Skin epidermis (tissue), 12 donors: ENCODE measurements around the gene ACTR2.
A peak's percentile ranks its signal among the peaks of the same experiment; 100 is the strongest.
"Not testable (repeated sequence)": the region's sequence is repeated elsewhere in the genome, so short reads cannot be mapped to it uniquely, and the experiment has no call there.

ENCODE experiments used
- H3K27ac ChIP-seq, 21 experiments: fragments of 200-600 bp; sonication (generic) in 11 of 21; one replicate each; pipeline ENCODE4 v1.5.0; 2020; ENCODE audit warnings: mild to moderate bottlenecking in 3 of 21, inconsistent platforms in 2 of 21, moderate library complexity in 2 of 21
- H3K4me3 ChIP-seq, 7 experiments: fragments of 200-600 bp; sonication (generic) in 2 of 7; one replicate each; pipeline ENCODE4 v1.5.0; 2020; ENCODE audit warnings: inconsistent platforms in 2 of 7, mild to moderate bottlenecking in 2 of 7, moderate library complexity in 1 of 7

ACTR2 gene

GRCh38 chr2:65227456-65228262 lies at the start of gene ACTR2:
Gene ACTR2 (plus strand): TSS chr2:65227831. CDS start chr2:65227910, 79 bp downstream.
- peak within 1 kb of the TSS; percentile 94 to 100 (median 99) for H3K27ac ChIP-seq
- H3K4me3 ChIP-seq, result peak within 1 kb of the TSS; percentile 86 to 100 (median 92)

GRCh38 chr2:65182570-65182969 lies 45.1 kb upstream of the ACTR2 start:
- Histone ChIP-seq H3K27ac (no peak overlapping the region), H3K4me3 (no peak overlapping the region)

- not testable (repeated sequence) for H3K4me3 ChIP-seq
Measured at GRCh38 chr2:65183406-65183805, 44.2 kb upstream of the ACTR2 start.

GRCh38 chr2:65185012-65185411 lies 42.6 kb upstream of the ACTR2 start:
- Histone ChIP-seq H3K4me3 (no peak overlapping the region), H3K27ac (no peak overlapping the region)

More at GRCh38 chr2:65183406-65183805, 44.2 kb upstream of the ACTR2 start:
- not testable (repeated sequence) for H3K27ac ChIP-seq

- H3K4me3 ChIP-seq, result no peak overlapping the region
- H3K27ac ChIP-seq, result no peak overlapping the region
Measured at GRCh38 chr2:65186093-65186868, 41.4 kb upstream of the ACTR2 start.

GRCh38 chr2:65186872-65187851 lies 40.5 kb upstream of the ACTR2 start:
- H3K4me3 ChIP-seq, result no peak overlapping the region
- no peak overlapping the region for H3K27ac ChIP-seq

- H3K4me3 ChIP-seq, result no peak overlapping the region
- H3K27ac ChIP-seq, result no peak overlapping the region
Measured at GRCh38 chr2:65193446-65193845, 34.2 kb upstream of the ACTR2 start.

GRCh38 chr2:65198737-65199136 lies 28.9 kb upstream of the ACTR2 start:
- Histone ChIP-seq H3K4me3 (no peak overlapping the region), H3K27ac (no peak overlapping the region)

- Histone ChIP-seq H3K27ac (no peak overlapping the region), H3K4me3 (no peak overlapping the region)
Measured at GRCh38 chr2:65199166-65199565, 28.5 kb upstream of the ACTR2 start.

GRCh38 chr2:65199891-65200290 lies 27.7 kb upstream of the ACTR2 start:
- Histone ChIP-seq H3K4me3 (no peak overlapping the region), H3K27ac (no peak overlapping the region)

GRCh38 chr2:65204461-65205210 lies 23.0 kb upstream of the ACTR2 start:
- Histone ChIP-seq H3K27ac (no peak overlapping the region), H3K4me3 (no peak overlapping the region)

GRCh38 chr2:65212115-65212514 lies 15.5 kb upstream of the ACTR2 start:
- Histone ChIP-seq H3K27ac (no peak overlapping the region), H3K4me3 (no peak overlapping the region)

GRCh38 chr2:65212619-65213018 lies 15.0 kb upstream of the ACTR2 start:
- H3K27ac ChIP-seq, result no peak overlapping the region
- H3K4me3 ChIP-seq, result no peak overlapping the region

- no peak overlapping the region for H3K4me3 ChIP-seq
- no peak overlapping the region for H3K27ac ChIP-seq
Measured at GRCh38 chr2:65213035-65213434, 14.6 kb upstream of the ACTR2 start.

- Histone ChIP-seq H3K27ac (no peak overlapping the region), H3K4me3 (no peak overlapping the region)
Measured at GRCh38 chr2:65214361-65214760, 13.3 kb upstream of the ACTR2 start.

GRCh38 chr2:65214843-65215242 lies 12.8 kb upstream of the ACTR2 start:
- no peak overlapping the region for H3K4me3 ChIP-seq

GRCh38 chr2:65215946-65216345 lies 11.7 kb upstream of the ACTR2 start:
- H3K4me3 ChIP-seq, result no peak overlapping the region
- no peak overlapping the region for H3K27ac ChIP-seq

More at GRCh38 chr2:65214843-65215242, 12.8 kb upstream of the ACTR2 start:
- no peak overlapping the region for H3K27ac ChIP-seq

GRCh38 chr2:65220432-65221131 lies 7.0 kb upstream of the ACTR2 start:
- H3K4me3 ChIP-seq, result no peak overlapping the region
- H3K27ac ChIP-seq, result no peak overlapping the region

- H3K4me3 ChIP-seq, H3K27ac ChIP-seq: not testable (repeated sequence)
Measured at GRCh38 chr2:65221275-65221674, 6.4 kb upstream of the ACTR2 start.
